Measurements from ENCODE around the gene DIRAS1. TPM values are rescaled to one million over a fixed set of nuclear protein-coding genes. Genes with fewer than 3 reads are reported as not detected.

The DIRAS1 gene
- total and polyA plus RNA-seq, 2 of the 4 experiments (the other 2 are of a cell fraction), result 1.4 to 10.3 TPM

- Histone ChIP-seq H4K91ac (ENCODE audit: insufficient read depth, low read depth, low read length) (peak overlapping the region; percentile 81), H2BK20ac (ENCODE audit: low read depth, low read length) (peak overlapping the region; percentile 69)
- dilution Hi-C loops (cut with HindIII; ENCODE audit: low sequenced_read_pairs, unreplicated experiment), result no loop called here
These were observed 9.8 kb downstream of the DIRAS1 start for GRCh38 chr19:2711172-2711874.

More at GRCh38 chr19:2711172-2711874, 9.8 kb downstream of the DIRAS1 start:
- in situ Hi-C loops (cut with MboI; ENCODE audit: low sequenced_read_pairs) (no loop called here), intact Hi-C loops (cut with micrococcal nuclease) (no loop called here)
- Histone ChIP-seq H3K4me3 (ENCODE audit: insufficient read depth, low read depth, low read length) (no peak overlapping the region), H3K36me3 (ENCODE audit: control insufficient read depth, insufficient read depth, low read length) (no peaks in the 10 kb centered on the region), H3K56ac (ENCODE audit: extremely low read depth, insufficient read depth, low read length) (no peak overlapping the region; the same call in 1 of the 2 replicates), H3K23ac (ENCODE audit: low read depth, low read length) (0 out of 2 replicates have a peak overlapping the region, but pooled peaks have one; percentile 32), H4K8ac (ENCODE audit: low read depth in 2 of 2, low read length in 2 of 2) (peak overlapping the region; percentile 65 to 92; a peak in 2 of 4 replicates), H2BK15ac (ENCODE audit: low read depth, low read length) (peak overlapping the region; percentile 67; the same call in 1 of the 3 replicates), H3K4me2 (ENCODE audit: low read depth, low read length) (peak overlapping the region; percentile 16; the same call in 1 of the 2 replicates), H3K14ac (replicated peaks; ENCODE audit: low read depth, low read length) (peak overlapping the region; percentile 12; the same call in 1 of the 2 replicates), H2BK120ac (ENCODE audit: low read depth, low read length) (peak overlapping the region; percentile 81), H3K27ac (ENCODE audit: insufficient read depth, low read length) (no peak overlapping the region; the same call in 1 of the 2 replicates), H3K79me1 (ENCODE audit: low read depth in 1 of 2, low read length in 2 of 2) (no peaks in the 10 kb centered on the region; a peak in 1 of 4 replicates), H3K4ac (ENCODE audit: low read depth, low read length) (peak overlapping the region; percentile 79), H3K9me1 (ENCODE audit: insufficient read depth, low read length) (peaks cover 12% of the 10 kb centered on the region; the same call in 1 of the 2 replicates), H3K9ac (ENCODE audit: low read depth, low read length) (no peak overlapping the region), H3K9me3 (ENCODE audit: control insufficient read depth, insufficient read depth, low read length) (peaks cover 9% of the 10 kb centered on the region), H2AK9ac (replicated peaks; ENCODE audit: low read depth, low read length, poor library complexity) (no peak overlapping the region), H3K27me3 (ENCODE audit: control insufficient read depth, insufficient read depth, low read length) (no peaks in the 10 kb centered on the region), H3K4me1 (ENCODE audit: control insufficient read depth, insufficient read depth, low read length) (peaks cover 6% of the 10 kb centered on the region), H4K5ac (ENCODE audit: low read depth, low read length) (peak overlapping the region; percentile 18; the same call in 1 of the 2 replicates), H2BK5ac (ENCODE audit: low read depth, low read length, poor library complexity, severe bottlenecking) (no peak overlapping the region), H4K20me1 (ENCODE audit: insufficient read depth, low read length) (no peaks in the 10 kb centered on the region; the same call in none of the 2 replicates), H2AFZ (replicated peaks; ENCODE audit: low read length, poor library complexity) (peak overlapping the region; percentile 83), H3K18ac (ENCODE audit: low read depth, low read length) (peak overlapping the region; percentile 8; the same call in 1 of the 2 replicates), H2AK5ac (ENCODE audit: low read depth, low read length) (peak overlapping the region; percentile 57)
- DNase-seq, result peak; percentile 95
- BruUV-seq (replicated peaks), result no TSS peak
- ChIA-PET CTCF (no interaction called here), POLR2A (ENCODE audit: unreplicated experiment) (no interaction called here)
- peak; percentile 72 for TF ChIP-seq FOS (IDR thresholded peaks at IDR 0.05; ENCODE audit: low read depth, low read length)
- TF ChIP-seq NFE2L2 (IDR thresholded peaks at IDR 0.05; ENCODE audit: low read depth, low read length), result no peak
- no peak for TF ChIP-seq RCOR1 (IDR thresholded peaks at IDR 0.05; ENCODE audit: insufficient replicate concordance, low read length)
- TF ChIP-seq POLR2A (IDR thresholded peaks at IDR 0.05; ENCODE audit: low read depth, low read length), result peak; percentile 78
- TF ChIP-seq MAZ (IDR thresholded peaks at IDR 0.05; ENCODE audit: borderline replicate concordance, low read depth, low read length), result 0 out of 2 replicates have a peak, but pooled peaks have one; percentile 24
- TF ChIP-seq USF2 (IDR thresholded peaks at IDR 0.05; ENCODE audit: low read depth, low read length), result 0 out of 2 replicates have a peak, but pooled peaks have one; percentile 42
- 0 out of 2 replicates have a peak, but pooled peaks have one; percentile 10 for TF ChIP-seq RFX5 (IDR thresholded peaks at IDR 0.05; ENCODE audit: low read depth, low read length)
- peak; percentile 86 for ATAC-seq (ENCODE audit: low read depth)
- WGBS, 2 experiments (ENCODE audit: extremely low coverage in 2 of 2, insufficient read length in 1 of 2), result 58% methylated on average over 7 of the region's 17 CpGs; no CpG with 5 or more reads in 1 of the 2 experiments
